ENCODE measurements around the gene ATP5F1B. TPM values are rescaled to one million over a fixed set of nuclear protein-coding genes. Genes with fewer than 3 reads are reported as not detected.
A peak's percentile ranks its signal among the peaks of the same experiment; 100 is the strongest.

ATP5F1B gene
- total RNA-seq, 4 donors from 2014 or later, result 315 to 472 (median 432) TPM

DNA sequence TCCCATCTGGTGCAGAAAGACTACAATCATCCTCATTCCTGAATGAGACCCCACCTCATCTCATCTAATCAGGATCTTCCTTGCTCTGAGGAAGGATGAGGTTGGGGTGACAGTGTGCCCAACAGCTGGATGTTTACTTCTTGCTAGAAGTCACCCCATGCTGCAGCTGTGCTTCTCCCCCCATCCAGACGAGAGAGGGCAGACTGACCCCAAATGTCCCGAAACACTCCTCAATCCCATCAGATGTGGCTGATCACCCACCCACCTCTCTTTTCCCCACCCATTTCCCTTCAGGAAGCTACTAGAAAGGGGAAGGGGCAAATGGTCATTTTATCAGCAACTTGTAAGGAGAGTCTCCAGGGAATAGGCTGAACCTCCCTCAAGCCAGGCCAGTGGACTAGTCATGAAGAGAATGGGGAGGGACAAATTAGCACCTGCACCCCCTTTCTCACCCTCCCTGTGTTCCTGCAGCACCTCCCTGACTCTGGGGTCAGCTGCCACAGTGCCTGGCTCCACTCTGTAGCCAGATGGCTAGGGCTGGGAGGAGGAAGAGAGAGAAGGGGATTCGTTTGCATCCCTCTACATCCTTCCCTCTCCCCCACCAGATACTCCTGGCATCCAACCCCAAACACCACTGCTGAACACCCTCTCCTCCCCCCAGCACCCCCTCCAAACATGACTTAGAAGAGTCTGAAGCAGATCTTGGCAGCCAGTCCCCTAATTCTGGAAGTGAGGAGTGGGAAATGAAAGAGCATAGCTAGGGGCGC, 12.9 kb downstream of the ATP5F1B start:
- H3K27me3 ChIP-seq, result no peaks in the 10 kb centered on the region
- peaks cover 9 to 72% (median 45%) of the 10 kb centered on the region in 3 donors for H3K4me1 ChIP-seq
- peak overlapping the region in 3 of 4 donors; percentile 78 to 96 (median 91) for H3K27ac ChIP-seq
- H3K9me3 ChIP-seq, result no peaks in the 10 kb centered on the region
- H3K4me3 ChIP-seq, result peak overlapping the region; percentile 15 to 65
- 14 to 29% methylated on average over 2 to 3 of the region's 4 CpGs for WGBS, 2 donors (ENCODE audit: low coverage in 1 of 2)
- TF ChIP-seq POLR2A (IDR thresholded peaks at IDR 0.05) (no peak), EP300 (IDR thresholded peaks at IDR 0.05) (no peak), POLR2AphosphoS5 (IDR thresholded peaks at IDR 0.05) (no peak)
- TF ChIP-seq, protein P1, sequence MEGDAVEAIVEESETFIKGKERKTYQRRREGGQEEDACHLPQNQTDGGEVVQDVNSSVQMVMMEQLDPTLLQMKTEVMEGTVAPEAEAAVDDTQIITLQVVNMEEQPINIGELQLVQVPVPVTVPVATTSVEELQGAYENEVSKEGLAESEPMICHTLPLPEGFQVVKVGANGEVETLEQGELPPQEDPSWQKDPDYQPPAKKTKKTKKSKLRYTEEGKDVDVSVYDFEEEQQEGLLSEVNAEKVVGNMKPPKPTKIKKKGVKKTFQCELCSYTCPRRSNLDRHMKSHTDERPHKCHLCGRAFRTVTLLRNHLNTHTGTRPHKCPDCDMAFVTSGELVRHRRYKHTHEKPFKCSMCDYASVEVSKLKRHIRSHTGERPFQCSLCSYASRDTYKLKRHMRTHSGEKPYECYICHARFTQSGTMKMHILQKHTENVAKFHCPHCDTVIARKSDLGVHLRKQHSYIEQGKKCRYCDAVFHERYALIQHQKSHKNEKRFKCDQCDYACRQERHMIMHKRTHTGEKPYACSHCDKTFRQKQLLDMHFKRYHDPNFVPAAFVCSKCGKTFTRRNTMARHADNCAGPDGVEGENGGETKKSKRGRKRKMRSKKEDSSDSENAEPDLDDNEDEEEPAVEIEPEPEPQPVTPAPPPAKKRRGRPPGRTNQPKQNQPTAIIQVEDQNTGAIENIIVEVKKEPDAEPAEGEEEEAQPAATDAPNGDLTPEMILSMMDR (IDR thresholded peaks at IDR 0.05), result no peak
- no peak for ATAC-seq
- H3K36me3 ChIP-seq, result peaks cover 0 to 4% of the 10 kb centered on the region in 2 donors

DNA sequence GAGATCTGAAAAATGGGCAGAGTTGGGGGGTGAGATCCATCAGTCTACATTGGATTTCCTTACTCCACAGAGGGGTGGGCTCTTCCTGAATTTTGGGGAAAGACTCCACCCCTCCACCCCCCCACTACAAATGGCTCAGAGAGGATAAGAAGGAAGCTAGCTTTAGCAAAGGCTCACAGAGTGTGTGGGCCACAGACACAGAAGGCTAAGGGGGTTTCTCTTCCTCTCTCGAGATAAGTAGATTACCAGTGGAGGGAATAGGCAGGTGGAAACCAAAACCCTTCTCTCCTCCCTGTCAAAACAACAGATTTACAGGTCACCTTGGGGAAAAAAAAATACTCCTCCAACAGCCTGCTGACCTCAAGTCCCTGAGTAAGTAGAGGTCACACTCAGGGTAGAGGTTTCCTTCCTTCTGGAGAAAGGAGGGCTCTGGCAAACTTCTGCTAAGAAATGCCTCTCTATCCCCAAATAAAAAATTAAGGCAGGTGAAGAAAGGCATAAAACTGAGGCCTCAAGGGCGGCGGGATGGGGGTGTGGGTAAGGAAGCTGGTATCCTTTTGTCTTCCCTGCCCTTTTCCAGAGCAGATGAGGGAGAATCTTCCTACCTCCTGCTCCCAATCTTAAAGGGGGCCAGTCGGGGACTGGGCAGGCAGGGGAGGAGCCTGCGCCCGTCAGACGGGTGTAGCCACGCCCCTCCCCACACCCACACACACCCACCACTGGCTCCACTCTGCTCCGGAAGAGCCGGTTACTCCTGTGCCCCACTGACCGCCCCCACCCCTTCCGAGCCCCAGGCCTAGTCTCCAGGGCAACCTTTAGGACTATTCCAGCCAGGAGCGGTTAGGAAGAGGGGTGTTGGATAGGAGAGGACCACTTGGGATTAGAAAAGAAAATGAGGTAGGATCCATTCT, 13.7 kb downstream of the ATP5F1B start:
- Histone ChIP-seq H3K27me3 (no peaks in the 10 kb centered on the region), H3K4me3 (peak overlapping the region; percentile 15 to 65), H3K9me3 (no peaks in the 10 kb centered on the region), H3K27ac (peak overlapping the region; percentile 24 to 96 (median 84)), H3K36me3 (peaks cover 0 to 5% of the 10 kb centered on the region in 2 donors), H3K4me1 (peaks cover 9 to 72% (median 45%) of the 10 kb centered on the region in 3 donors)
- ATAC-seq, result peak; percentile 18
- TF ChIP-seq POLR2A (IDR thresholded peaks at IDR 0.05) (no peak), EP300 (IDR thresholded peaks at IDR 0.05) (no peak), POLR2AphosphoS5 (IDR thresholded peaks at IDR 0.05) (no peak)
- TF ChIP-seq, protein P1 (IDR thresholded peaks at IDR 0.05), result no peak
- WGBS, 2 donors (ENCODE audit: low coverage in 1 of 2), result 0 to 4% methylated on average over 3 to 8 of the region's 13 CpGs

DNA sequence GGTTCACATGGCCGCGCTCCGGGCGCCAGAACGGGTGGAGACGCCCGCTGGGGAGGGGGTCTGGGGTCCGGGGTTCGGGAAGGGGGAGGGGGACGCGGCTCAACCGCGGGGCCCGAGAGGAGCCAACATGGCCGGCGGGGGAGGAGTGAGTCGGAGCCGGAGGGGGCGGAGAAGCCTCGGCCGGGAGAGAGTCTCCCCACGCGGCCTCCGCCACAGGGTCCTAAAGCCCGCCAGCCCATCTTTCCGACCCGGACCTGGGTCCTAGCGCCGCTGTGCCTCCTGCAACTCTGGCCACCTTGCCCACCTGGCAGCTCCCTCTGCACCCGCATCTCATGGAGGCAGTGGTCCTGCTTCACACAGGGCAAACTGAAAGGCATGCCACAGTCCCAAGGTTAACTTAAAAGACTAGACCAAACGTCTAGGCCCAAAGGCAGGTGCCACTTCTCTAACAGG, 15.6 kb downstream of the ATP5F1B start, which contains the start of gene BAZ2A:
BAZ2A (minus strand) TSS at position 147 of the 453 bp plus-strand sequence. CDS start 12,796 bp downstream, outside the sequence.
- TF ChIP-seq, protein P1 (IDR thresholded peaks at IDR 0.05), result no peak
- no peak for TF ChIP-seq EP300 (IDR thresholded peaks at IDR 0.05)
- no peak for TF ChIP-seq POLR2AphosphoS5 (IDR thresholded peaks at IDR 0.05)
- no peak for TF ChIP-seq POLR2A (IDR thresholded peaks at IDR 0.05)

DNA sequence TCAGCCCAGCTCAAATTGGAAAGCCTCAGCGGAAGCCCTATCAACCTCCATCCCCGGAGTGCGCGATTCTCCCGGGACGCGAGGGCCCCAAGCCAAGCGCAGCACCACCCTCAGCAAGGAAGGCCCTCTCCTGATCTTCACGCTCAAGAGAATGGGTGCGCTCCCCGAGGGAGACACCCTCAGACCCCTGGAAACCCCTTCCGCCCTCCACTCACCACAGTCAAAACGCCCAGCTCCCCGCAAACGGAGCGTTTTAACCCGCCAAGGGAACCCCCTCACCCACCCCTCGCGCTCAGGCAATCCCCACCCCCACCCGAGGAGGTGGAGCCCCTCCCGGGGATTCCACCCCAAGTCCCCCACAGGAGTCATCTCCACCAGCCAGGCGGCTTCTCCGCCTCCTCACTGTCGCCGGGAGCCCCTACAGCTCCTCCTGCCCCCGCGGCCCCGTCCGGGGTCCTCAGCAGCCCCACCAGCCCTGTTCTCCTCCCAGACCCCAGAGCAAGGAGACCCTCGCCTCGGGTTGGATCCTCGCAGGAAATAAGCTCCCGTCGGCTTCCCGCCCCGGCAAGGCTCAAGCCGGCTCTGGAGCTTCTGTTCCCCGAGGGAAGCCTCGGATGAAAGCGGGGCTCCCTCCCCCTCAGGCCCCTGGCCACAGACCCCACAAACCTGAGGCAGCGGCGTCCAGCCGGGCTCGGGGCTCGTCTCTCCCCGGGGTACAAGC, 16.2 kb downstream of the ATP5F1B start:
- H3K4me3 ChIP-seq, result peak overlapping the region; percentile 83 to 86
- H3K9me3 ChIP-seq, result no peaks in the 10 kb centered on the region
- peaks cover 9 to 86% (median 58%) of the 10 kb centered on the region in 3 donors for H3K4me1 ChIP-seq
- peaks cover 0 to 15% of the 10 kb centered on the region in 2 donors for H3K36me3 ChIP-seq
- ATAC-seq, result peak; percentile 20
- 0% methylated on average over 9 of the region's 46 CpGs; no CpG with 5 or more reads in 1 of the 2 donors for WGBS, 2 donors (ENCODE audit: low coverage in 1 of 2)
- TF ChIP-seq POLR2AphosphoS5 (IDR thresholded peaks at IDR 0.05), result no peak
- TF ChIP-seq EP300 (IDR thresholded peaks at IDR 0.05), result no peak
- TF ChIP-seq, protein P1 (IDR thresholded peaks at IDR 0.05), result no peak
- TF ChIP-seq POLR2A (IDR thresholded peaks at IDR 0.05), result no peak
- peak overlapping the region; percentile 77 to 96 (median 91) for H3K27ac ChIP-seq
- no peaks in the 10 kb centered on the region for H3K27me3 ChIP-seq

More for the DNA sequence above, 15.6 kb downstream of the ATP5F1B start, which contains the start of gene BAZ2A:
- ATAC-seq, result peak; percentile 81
- H3K36me3 ChIP-seq, result peaks cover 0 to 15% of the 10 kb centered on the region in 2 donors
- WGBS, 2 donors (ENCODE audit: low coverage in 1 of 2), result 0% methylated on average over 2 of the region's 31 CpGs; no CpG with 5 or more reads in 1 of the 2 donors
- no peaks in the 10 kb centered on the region for H3K27me3 ChIP-seq
- H3K9me3 ChIP-seq, result no peaks in the 10 kb centered on the region
- H3K4me1 ChIP-seq, result peaks cover 9 to 82% (median 54%) of the 10 kb centered on the region in 3 donors
- peak within 1 kb of the TSS; percentile 83 to 86 for H3K4me3 ChIP-seq
- peak within 1 kb of the TSS; percentile 77 to 96 (median 91) for H3K27ac ChIP-seq

Measured in gastroesophageal sphincter (tissue), 4 donors.